K562 (cell line): ENCODE data around the gene MBOAT7. TPM values are rescaled to one million over a fixed set of nuclear protein-coding genes. Genes with fewer than 3 reads are reported as not detected.
A peak's percentile ranks its signal among the peaks of the same experiment; 100 is the strongest.

Experiments
- BRD9 ChIP-seq: fragments of 450-650 bp; IDR thresholded peaks from 2 replicates; pipeline ENCODE4 v1.6.1; 2018; ENCODE audit warnings: low read depth; ENCODE audit not compliant: partially characterized antibody
- C11orf30 ChIP-seq: fragments of 450-650 bp; IDR thresholded peaks from 2 replicates; pipeline ENCODE4 v1.6.1; 2016; ENCODE audit warnings: low read depth, mild to moderate bottlenecking
- CBX8 ChIP-seq: fragments of 200-600 bp; sonication (generic); IDR thresholded peaks from 2 replicates; pipeline ENCODE4 v1.6.1; 2012; ENCODE audit warnings: borderline replicate concordance, mixed run types, low read depth, mild to moderate bottlenecking, moderate library complexity, mixed read lengths, low read length, control low read depth, inconsistent platforms; ENCODE audit not compliant: poor library complexity, severe bottlenecking; ENCODE audit errors: extremely low read depth
- HDAC8 ChIP-seq: fragments of 450-650 bp; IDR thresholded peaks from 2 replicates; pipeline ENCODE4 v1.6.1; 2016; ENCODE audit warnings: mild to moderate bottlenecking, missing genetic modification characterization, moderate library complexity, missing compliant biosample characterization
- MAFF ChIP-seq: IDR thresholded peaks from 2 replicates; pipeline ENCODE4 v1.6.1; 2012; ENCODE audit warnings: low read length, improper control_type of control experiment
- NELFE ChIP-seq: IDR thresholded peaks from 2 replicates; pipeline ENCODE4 v1.6.1; 2011; ENCODE audit warnings: mild to moderate bottlenecking; ENCODE audit not compliant: insufficient read depth, insufficient read length
- PRMT5 ChIP-seq: sonication (generic); formaldehyde crosslinking; IDR thresholded peaks from 2 replicates; pipeline ENCODE4 v1.5.0; 2020; ENCODE audit warnings: missing genetic modification reagents
- RBM34 ChIP-seq: fragments of 200-400 bp; formaldehyde crosslinking; IDR thresholded peaks from 2 replicates; pipeline ENCODE4 v1.6.1; 2018; ENCODE audit warnings: low read length, borderline replicate concordance; ENCODE audit not compliant: insufficient read depth
- SNIP1 ChIP-seq: fragments of 450-650 bp; IDR thresholded peaks from 2 replicates; pipeline ENCODE4 v1.7.1; 2017; ENCODE audit warnings: low read depth, mild to moderate bottlenecking
- SP1 ChIP-seq: sonication (generic); formaldehyde crosslinking; IDR thresholded peaks from 2 replicates; pipeline ENCODE4 v1.8.1; 2022; ENCODE audit warnings: mild to moderate bottlenecking, missing genetic modification reagents
- SREBF1 ChIP-seq: fragments of 150-350 bp; IDR thresholded peaks from 2 replicates; pipeline ENCODE4 v1.6.1; 2014; ENCODE audit warnings: antibody characterized with exemption, low read depth, low read length, borderline replicate concordance
- STAT5A ChIP-seq: IDR thresholded peaks from 2 replicates; pipeline ENCODE4 v1.6.1; 2012; ENCODE audit warnings: low read length, inconsistent platforms, borderline replicate concordance
- TOE1 ChIP-seq, 2 experiments: fragments of 450-650 bp in 1 of 2; sonication (generic) in 1 of 2; formaldehyde crosslinking in 1 of 2; IDR thresholded peaks; 2 replicates each; pipeline versions ENCODE4 v1.7.1 to v1.8.0; 2016 to 2022; ENCODE audit warnings: borderline replicate concordance in 2 of 2, mild to moderate bottlenecking in 2 of 2, antibody characterized with exemption in 1 of 2, inconsistent platforms in 1 of 2, low read depth in 1 of 2, missing genetic modification reagents in 1 of 2, moderate library complexity in 1 of 2
- ZNF431 ChIP-seq: sonication (generic); formaldehyde crosslinking; IDR thresholded peaks from 2 replicates; pipeline ENCODE4 v1.8.0; 2022; ENCODE audit warnings: mild to moderate bottlenecking, missing genetic modification reagents
- ZNF778 ChIP-seq: fragments of 450-650 bp; formaldehyde crosslinking; IDR thresholded peaks from 2 replicates; pipeline ENCODE4 v1.4.0; 2020; ENCODE audit warnings: mild to moderate bottlenecking, moderate library complexity
- polyA plus RNA-seq, 8 experiments: library from polyadenylated mRNA; depleted of rRNA in 4 of 8; stranded (reverse) in 5 of 8; unstranded in 3 of 8; fragments of >200 nt; fragmentation: Nextera tagmentation in 2 of 8; fragmentation: Illumina TruSeq in 1 of 8; extraction: Ambion mirVana in 2 of 8; extraction: Trizol in 1 of 8; gene quantifications; 2 replicates each; pipeline versions ENCODE4 v1.2.1 to v1.2.3, GENCODE V29; 2011 to 2014; ENCODE audit warnings: inconsistent platforms in 1 of 8, missing spikeins in 1 of 8
- total RNA-seq, 7 experiments: library from RNA; depleted of rRNA in 6 of 7; stranded (reverse); fragments of >200 nt in 6 of 7; fragmentation: Illumina TruSeq in 2 of 7; extraction: Trizol in 2 of 7; gene quantifications; 2 replicates each; pipeline versions ENCODE4 v1.2.1 to v1.2.3, GENCODE V29; 2011 to 2021; ENCODE audit warnings: low replicate concordance in 1 of 7
- TF ChIP-seq, protein P1 (sequence below): fragments of 250-450 bp; sonication (Bioruptor Pico); IDR thresholded peaks from 2 replicates; pipeline ENCODE4 v1.5.0; 2020; ENCODE audit warnings: mild to moderate bottlenecking, borderline replicate concordance
- TF ChIP-seq, protein P2 (sequence below): fragments of 250-450 bp; sonication (Bioruptor Pico); IDR thresholded peaks from 2 replicates; pipeline ENCODE4 v1.4.0; 2020; ENCODE audit warnings: mild to moderate bottlenecking, moderate library complexity, borderline replicate concordance
- TF ChIP-seq, protein P3 (sequence below): fragments of 450-650 bp; IDR thresholded peaks from 2 replicates; pipeline ENCODE4 v1.6.1; 2018; ENCODE audit not compliant: partially characterized antibody

The MBOAT7 gene
- total and polyA plus RNA-seq, 9 of the 15 experiments (the other 6 are each of a cell fraction or from before 2014, with no cell fraction given): 1.4 to 153 (median 56.1) TPM

DNA sequence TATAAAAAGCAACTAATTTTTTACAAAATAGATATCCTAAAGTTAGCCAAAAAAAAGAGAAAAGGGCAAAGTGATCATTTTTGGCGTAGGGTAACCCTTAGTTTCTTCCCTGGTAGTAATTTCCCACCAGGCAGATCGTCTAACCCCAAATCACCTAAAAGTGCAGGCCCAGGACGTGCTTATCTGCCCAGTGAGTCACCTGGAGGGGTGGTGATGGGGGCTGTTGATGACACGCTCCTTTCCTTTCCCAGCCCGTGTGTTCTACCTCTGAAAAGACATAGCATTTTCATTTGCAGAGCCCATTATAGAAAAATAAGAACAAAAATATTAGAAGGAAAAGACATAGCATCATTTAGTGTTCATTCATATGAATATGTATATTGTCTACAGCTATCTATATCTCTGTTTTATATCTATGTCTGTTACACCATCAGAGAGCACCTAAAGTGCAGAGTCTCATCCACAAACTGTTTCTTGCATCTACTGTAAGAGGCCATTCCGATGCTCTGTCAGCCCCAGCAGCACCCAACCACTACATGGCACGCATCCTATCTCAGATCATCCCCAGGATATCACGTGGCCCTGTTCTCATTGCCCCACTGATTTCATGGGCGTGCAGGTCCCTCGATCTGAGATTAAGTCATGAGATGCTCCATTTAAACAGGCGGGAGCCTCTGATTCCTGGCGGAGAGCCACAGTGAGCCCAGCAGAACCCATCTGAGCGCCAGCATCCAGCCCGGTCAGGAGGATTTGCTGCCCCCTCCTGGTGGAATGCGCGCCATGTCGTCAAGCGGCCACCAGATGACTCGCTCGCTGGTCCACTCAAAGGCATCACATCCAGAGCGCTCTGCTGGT lies 41.9 kb upstream of the MBOAT7 start (continued):
- TF ChIP-seq, protein P1, sequence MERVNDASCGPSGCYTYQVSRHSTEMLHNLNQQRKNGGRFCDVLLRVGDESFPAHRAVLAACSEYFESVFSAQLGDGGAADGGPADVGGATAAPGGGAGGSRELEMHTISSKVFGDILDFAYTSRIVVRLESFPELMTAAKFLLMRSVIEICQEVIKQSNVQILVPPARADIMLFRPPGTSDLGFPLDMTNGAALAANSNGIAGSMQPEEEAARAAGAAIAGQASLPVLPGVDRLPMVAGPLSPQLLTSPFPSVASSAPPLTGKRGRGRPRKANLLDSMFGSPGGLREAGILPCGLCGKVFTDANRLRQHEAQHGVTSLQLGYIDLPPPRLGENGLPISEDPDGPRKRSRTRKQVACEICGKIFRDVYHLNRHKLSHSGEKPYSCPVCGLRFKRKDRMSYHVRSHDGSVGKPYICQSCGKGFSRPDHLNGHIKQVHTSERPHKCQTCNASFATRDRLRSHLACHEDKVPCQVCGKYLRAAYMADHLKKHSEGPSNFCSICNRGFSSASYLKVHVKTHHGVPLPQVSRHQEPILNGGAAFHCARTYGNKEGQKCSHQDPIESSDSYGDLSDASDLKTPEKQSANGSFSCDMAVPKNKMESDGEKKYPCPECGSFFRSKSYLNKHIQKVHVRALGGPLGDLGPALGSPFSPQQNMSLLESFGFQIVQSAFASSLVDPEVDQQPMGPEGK (CRISPR knock-in tag): no peak
- TF ChIP-seq SP1: 0 out of 2 replicates have a peak, but pooled peaks have one; percentile 24
- no peak for TF ChIP-seq PRMT5 (CRISPR knock-in tag)
- TF ChIP-seq ZNF778 (CRISPR knock-in tag): no peak
- no peak for TF ChIP-seq MAFF
- no peak for TF ChIP-seq C11orf30
- TF ChIP-seq ZNF431: 0 out of 2 replicates have a peak, but pooled peaks have one; percentile 22
- no peak for TF ChIP-seq RBM34
- no peak for TF ChIP-seq STAT5A
- TF ChIP-seq BRD9: no peak
- no peak for TF ChIP-seq SNIP1
- no peak; the same call in 1 of the 2 replicates for TF ChIP-seq TOE1 (IDR thresholded peaks at IDR 0.05; ENCODE audit: borderline replicate concordance)
- TF ChIP-seq TOE1 (CRISPR knock-in tag; IDR thresholded peaks at IDR 0.05; ENCODE audit: borderline replicate concordance, low read depth): no peak
- TF ChIP-seq, protein P2, sequence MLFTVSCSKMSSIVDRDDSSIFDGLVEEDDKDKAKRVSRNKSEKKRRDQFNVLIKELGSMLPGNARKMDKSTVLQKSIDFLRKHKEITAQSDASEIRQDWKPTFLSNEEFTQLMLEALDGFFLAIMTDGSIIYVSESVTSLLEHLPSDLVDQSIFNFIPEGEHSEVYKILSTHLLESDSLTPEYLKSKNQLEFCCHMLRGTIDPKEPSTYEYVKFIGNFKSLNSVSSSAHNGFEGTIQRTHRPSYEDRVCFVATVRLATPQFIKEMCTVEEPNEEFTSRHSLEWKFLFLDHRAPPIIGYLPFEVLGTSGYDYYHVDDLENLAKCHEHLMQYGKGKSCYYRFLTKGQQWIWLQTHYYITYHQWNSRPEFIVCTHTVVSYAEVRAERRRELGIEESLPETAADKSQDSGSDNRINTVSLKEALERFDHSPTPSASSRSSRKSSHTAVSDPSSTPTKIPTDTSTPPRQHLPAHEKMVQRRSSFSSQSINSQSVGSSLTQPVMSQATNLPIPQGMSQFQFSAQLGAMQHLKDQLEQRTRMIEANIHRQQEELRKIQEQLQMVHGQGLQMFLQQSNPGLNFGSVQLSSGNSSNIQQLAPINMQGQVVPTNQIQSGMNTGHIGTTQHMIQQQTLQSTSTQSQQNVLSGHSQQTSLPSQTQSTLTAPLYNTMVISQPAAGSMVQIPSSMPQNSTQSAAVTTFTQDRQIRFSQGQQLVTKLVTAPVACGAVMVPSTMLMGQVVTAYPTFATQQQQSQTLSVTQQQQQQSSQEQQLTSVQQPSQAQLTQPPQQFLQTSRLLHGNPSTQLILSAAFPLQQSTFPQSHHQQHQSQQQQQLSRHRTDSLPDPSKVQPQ (CRISPR knock-in tag): no peak
- TF ChIP-seq, protein P3, sequence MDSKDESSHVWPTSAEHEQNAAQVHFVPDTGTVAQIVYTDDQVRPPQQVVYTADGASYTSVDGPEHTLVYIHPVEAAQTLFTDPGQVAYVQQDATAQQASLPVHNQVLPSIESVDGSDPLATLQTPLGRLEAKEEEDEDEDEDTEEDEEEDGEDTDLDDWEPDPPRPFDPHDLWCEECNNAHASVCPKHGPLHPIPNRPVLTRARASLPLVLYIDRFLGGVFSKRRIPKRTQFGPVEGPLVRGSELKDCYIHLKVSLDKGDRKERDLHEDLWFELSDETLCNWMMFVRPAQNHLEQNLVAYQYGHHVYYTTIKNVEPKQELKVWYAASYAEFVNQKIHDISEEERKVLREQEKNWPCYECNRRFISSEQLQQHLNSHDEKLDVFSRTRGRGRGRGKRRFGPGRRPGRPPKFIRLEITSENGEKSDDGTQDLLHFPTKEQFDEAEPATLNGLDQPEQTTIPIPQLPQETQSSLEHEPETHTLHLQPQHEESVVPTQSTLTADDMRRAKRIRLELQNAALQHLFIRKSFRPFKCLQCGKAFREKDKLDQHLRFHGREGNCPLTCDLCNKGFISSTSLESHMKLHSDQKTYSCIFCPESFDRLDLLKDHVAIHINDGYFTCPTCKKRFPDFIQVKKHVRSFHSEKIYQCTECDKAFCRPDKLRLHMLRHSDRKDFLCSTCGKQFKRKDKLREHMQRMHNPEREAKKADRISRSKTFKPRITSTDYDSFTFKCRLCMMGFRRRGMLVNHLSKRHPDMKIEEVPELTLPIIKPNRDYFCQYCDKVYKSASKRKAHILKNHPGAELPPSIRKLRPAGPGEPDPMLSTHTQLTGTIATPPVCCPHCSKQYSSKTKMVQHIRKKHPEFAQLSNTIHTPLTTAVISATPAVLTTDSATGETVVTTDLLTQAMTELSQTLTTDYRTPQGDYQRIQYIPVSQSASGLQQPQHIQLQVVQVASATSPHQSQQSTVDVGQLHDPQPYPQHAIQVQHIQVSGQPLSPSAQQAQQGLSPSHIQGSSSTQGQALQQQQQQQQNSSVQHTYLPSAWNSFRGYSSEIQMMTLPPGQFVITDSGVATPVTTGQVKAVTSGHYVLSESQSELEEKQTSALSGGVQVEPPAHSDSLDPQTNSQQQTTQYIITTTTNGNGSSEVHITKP: peak; percentile 5
- 0 out of 2 replicates have a peak, but pooled peaks have one; percentile 40 for TF ChIP-seq SREBF1
- no peak for TF ChIP-seq CBX8
- no peak for TF ChIP-seq NELFE
- no peak for TF ChIP-seq HDAC8 (tag)
